Activated B cell treated with CpG ODN at 0.5 μM for 24 hours (primary cell): ENCODE data around the gene EEF1A2. TPM values are rescaled to one million over a fixed set of nuclear protein-coding genes. Genes with fewer than 3 reads are reported as not detected.
A peak's percentile ranks its signal among the peaks of the same experiment; 100 is the strongest.

Source experiments
- ATAC-seq: fragments of 200-7000 bp; cut with Tn5 transposase; one replicate; pipeline ENCODE4 v1.10.0; 2021; ENCODE audit warnings: low read depth, mild to moderate bottlenecking, moderate library complexity
- CTCF ChIA-PET: fragments of 350-600 bp; sonication (Branson Sonifier 250); formaldehyde crosslinking; loops from one replicate; lab custom pipeline; 2021; ENCODE audit warnings: antibody characterized with exemption; lab: Charles Lee
- POLR2A ChIA-PET: fragments of 350-600 bp; sonication (Branson Sonifier 250); formaldehyde crosslinking; loops from one replicate; lab custom pipeline; 2021; ENCODE audit warnings: antibody characterized with exemption; lab: Charles Lee
- DNase-seq: peaks from one replicate; pipeline ENCODE4 v3.0.0; 2022
- H3K27ac Mint-ChIP-seq: one replicate; pipeline ENCODE4 v1.8.0; 2020; ENCODE audit warnings: mixed read lengths
- H3K27me3 Mint-ChIP-seq: one replicate; pipeline ENCODE4 v1.8.0; 2021; ENCODE audit warnings: mixed read lengths
- H3K36me3 Mint-ChIP-seq: one replicate; pipeline ENCODE4 v1.8.0; 2021; ENCODE audit warnings: low read depth, mixed read lengths
- H3K4me1 Mint-ChIP-seq: one replicate; pipeline ENCODE4 v1.8.0; 2021; ENCODE audit warnings: mixed read lengths
- H3K4me3 Mint-ChIP-seq: one replicate; pipeline ENCODE4 v1.8.0; 2020; ENCODE audit warnings: mild to moderate bottlenecking, mixed read lengths
- H3K9me3 Mint-ChIP-seq: one replicate; pipeline ENCODE4 v1.8.0; 2020; ENCODE audit warnings: mixed read lengths
- intact Hi-C: fragments of 100-400 bp; cut with micrococcal nuclease; formaldehyde crosslinking; loops from one replicate; pipeline ENCODE4 v1.15.1; 2024
- total RNA-seq: library from RNA; stranded (reverse); gene quantifications from 2 replicates; pipeline ENCODE4 v1.2.3, GENCODE V29; 2022
- TF ChIP-seq, protein P1 (sequence below): fragments of 200-600 bp; IDR thresholded peaks from one replicate; pipeline ENCODE4 v1.8.0; 2022; ENCODE audit warnings: antibody characterized with exemption, mild to moderate bottlenecking

The EEF1A2 gene
- total RNA-seq, 1 donor from 2014 or later = 1.6 TPM

DNA sequence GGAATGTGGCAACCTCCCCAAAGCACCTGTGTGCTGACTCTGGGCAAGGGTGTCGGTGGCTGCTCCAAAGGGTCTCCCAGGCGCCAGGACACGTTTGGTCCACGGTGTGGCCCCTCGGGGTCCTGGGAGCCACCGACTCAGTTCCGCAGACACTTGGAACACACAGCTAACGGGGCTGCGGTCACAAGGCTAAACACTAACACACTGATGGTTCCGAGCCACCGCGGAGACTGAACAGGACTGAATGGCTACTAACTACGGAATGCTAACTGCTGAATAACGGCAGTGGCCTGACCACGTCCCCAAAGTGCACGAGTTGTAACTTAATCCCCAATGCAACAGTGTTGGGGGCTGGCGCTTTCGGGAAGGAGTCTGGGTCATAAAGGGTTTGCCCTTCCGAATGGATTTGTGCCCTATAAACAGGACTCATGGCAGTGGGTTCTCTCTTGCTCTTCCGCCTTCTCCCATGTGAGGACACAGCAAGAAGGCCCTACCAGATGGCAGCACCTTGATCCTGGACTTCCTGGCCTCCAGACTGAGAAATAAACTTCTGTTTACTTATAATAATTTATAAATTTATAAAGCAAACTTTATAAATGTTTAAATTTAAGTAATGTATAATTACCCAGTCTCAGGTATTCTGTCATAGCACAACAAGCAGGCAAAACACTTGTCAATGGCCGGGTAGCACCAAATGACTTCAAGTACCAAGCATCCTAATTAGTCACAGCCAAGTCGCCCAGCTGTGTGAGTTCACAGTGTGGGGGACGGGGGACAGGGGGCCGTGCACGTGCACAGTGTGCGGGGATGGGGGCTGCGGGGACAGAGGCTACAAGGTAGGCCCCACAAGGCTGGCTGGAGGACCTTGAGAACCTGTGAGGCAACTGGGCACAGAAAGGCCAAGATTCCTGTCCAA, 2.3 kb upstream of the EEF1A2 start:
- ChIA-PET POLR2A (no interaction called here), CTCF (interaction anchor here (1.1 kb wide), 1 partner anchor 19 kb away, joined by 3 read pairs; the partner anchor contains the start of gene PPDPF)
- ATAC-seq (no peak), DNase-seq (no peak)
- Mint-ChIP-seq H3K36me3 (no peaks in the 10 kb centered on the region), H3K4me3 (no peak overlapping the region), H3K27ac (no peak overlapping the region), H3K27me3 (peaks cover 16% of the 10 kb centered on the region), H3K9me3 (peaks cover 8% of the 10 kb centered on the region), H3K4me1 (peaks cover 3% of the 10 kb centered on the region)
- TF ChIP-seq, protein P1, sequence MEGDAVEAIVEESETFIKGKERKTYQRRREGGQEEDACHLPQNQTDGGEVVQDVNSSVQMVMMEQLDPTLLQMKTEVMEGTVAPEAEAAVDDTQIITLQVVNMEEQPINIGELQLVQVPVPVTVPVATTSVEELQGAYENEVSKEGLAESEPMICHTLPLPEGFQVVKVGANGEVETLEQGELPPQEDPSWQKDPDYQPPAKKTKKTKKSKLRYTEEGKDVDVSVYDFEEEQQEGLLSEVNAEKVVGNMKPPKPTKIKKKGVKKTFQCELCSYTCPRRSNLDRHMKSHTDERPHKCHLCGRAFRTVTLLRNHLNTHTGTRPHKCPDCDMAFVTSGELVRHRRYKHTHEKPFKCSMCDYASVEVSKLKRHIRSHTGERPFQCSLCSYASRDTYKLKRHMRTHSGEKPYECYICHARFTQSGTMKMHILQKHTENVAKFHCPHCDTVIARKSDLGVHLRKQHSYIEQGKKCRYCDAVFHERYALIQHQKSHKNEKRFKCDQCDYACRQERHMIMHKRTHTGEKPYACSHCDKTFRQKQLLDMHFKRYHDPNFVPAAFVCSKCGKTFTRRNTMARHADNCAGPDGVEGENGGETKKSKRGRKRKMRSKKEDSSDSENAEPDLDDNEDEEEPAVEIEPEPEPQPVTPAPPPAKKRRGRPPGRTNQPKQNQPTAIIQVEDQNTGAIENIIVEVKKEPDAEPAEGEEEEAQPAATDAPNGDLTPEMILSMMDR = no peak
- intact Hi-C loops = no loop called here

DNA sequence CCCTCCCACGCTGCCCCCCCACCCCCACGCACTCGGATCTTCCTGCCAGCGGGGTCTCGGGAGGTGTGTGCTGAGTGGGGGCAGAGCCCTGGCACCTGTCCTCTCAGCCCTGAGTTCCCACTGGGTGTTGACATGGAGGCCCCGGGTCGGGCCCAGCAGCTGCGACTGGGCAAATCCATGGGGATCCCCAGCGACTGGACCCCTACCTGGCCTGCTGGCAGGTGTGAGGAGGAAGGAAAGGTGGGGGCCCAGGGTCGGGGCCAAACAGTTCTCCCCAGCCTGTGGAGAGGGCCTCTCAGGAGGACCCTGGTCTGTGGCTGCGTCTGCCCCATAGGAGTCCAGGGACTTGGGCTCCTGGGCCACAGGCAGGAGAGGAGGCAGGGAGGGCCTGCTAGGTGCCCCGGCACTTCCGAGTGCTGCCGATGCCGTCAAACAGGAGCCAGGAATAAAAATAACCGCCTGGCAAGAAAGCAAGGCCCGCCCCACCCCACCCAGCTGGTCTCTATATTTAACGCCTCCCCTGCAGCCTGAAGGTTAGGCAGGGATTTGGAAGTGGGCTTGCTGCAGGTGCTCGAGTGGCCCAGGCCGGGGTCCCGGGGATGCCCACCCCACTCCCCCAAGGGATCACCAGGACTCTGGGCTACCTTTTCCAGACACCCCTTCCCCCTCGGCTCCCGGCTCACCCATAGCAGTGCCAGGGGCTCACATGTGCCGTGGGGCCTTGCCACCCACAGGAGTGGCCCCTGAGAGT, 1.4 kb upstream of the EEF1A2 start:
- no peak overlapping the region for H3K27ac Mint-ChIP-seq
- TF ChIP-seq, protein P1 = no peak
- peaks cover 8% of the 10 kb centered on the region for H3K9me3 Mint-ChIP-seq
- ATAC-seq (no peak), DNase-seq (no peak)
- ChIA-PET POLR2A (no interaction called here), CTCF (no interaction called here)
- H3K4me3 Mint-ChIP-seq = no peak overlapping the region
- intact Hi-C loops = no loop called here
- H3K36me3 Mint-ChIP-seq = no peaks in the 10 kb centered on the region
- peaks cover 4% of the 10 kb centered on the region for H3K4me1 Mint-ChIP-seq
- peaks cover 16% of the 10 kb centered on the region for H3K27me3 Mint-ChIP-seq

- peaks cover 4% of the 10 kb centered on the region for H3K4me1 Mint-ChIP-seq
- intact Hi-C loops = loop anchor here (5.0 kb wide), 1 partner anchor 623 kb away; no protein-coding TSS in a partner anchor
- H3K4me3 Mint-ChIP-seq = peak overlapping the region; percentile 50
- ATAC-seq (peak; percentile 13), DNase-seq (no peak)
- H3K9me3 Mint-ChIP-seq = peaks cover 3% of the 10 kb centered on the region
- ChIA-PET CTCF (no interaction called here), POLR2A (no interaction called here)
- no peaks in the 10 kb centered on the region for H3K36me3 Mint-ChIP-seq
- peaks cover 12% of the 10 kb centered on the region for H3K27me3 Mint-ChIP-seq
- TF ChIP-seq, protein P1 = no peak
- H3K27ac Mint-ChIP-seq = no peak overlapping the region
Observed at GRCh38 chr20:63499338-63499969, 571 bp upstream of the EEF1A2 start.

DNA sequence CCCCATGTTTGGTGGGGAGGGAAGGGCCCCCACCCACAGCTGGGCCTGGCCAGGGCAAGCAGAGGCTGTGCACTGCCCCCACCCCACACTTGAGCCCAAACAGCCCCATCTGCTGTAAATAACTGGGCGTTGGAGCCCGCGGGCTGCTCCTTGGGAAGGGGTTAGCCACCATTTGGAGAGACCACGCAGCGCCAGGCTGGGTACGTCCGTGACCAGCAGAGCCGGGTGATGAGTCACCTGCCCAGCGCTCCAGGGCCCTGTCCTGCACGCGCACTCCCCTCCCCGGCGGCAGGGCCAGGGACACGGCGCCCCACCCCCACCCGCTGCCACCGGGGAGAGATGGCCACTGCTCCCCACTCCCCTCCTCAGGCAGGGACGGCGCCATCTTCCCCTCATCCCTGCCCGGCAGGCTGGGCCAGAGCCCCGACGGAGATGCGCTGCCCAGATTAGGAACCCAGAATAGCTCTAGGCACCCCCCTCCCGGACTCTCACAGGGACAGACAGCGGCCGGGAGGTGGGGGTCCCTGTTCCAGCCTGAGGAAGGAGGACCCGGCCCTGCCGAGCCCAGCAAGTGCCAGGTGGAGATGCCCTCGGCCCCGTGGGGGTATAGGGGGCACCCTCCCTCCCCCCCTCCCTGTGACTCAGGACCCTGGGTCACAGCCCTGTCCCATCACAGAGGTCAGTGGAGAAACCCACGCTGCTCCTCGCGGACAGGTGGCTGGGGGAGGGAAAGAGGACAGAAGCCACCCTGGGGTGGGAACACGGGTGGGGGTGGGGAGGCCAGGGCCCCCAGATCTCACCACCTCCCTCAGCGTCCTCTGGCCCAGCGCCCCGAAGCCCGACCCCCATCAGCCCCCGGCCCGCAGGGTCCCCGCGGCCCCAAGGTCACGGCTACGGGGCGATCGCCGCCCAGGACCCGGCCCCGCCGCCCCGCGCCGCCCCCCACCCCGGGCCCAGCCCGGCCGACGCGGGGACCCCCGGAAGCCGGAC, 642 bp downstream of the EEF1A2 start:
- ATAC-seq = no peak
- CTCF ChIA-PET = interaction anchor here (2.3 kb wide), 1 partner anchor 475 kb away, joined by 12 read pairs; no protein-coding TSS in a partner anchor
- no peaks in the 10 kb centered on the region for H3K9me3 Mint-ChIP-seq
- peak overlapping the region; percentile 56 for H3K4me3 Mint-ChIP-seq
- no peaks in the 10 kb centered on the region for H3K36me3 Mint-ChIP-seq
- peaks cover 4% of the 10 kb centered on the region for H3K4me1 Mint-ChIP-seq
- POLR2A ChIA-PET = interaction anchor here (2.8 kb wide), 1 partner anchor 22 kb away, joined by 21 read pairs; the partner anchor contains the start of gene PPDPF
- intact Hi-C loops = loop anchor here (5.0 kb wide), 1 partner anchor 624 kb away; no protein-coding TSS in a partner anchor
- H3K27ac Mint-ChIP-seq = no peak overlapping the region
- H3K27me3 Mint-ChIP-seq = peaks cover 10% of the 10 kb centered on the region
- TF ChIP-seq, protein P1 = no peak
- DNase-seq = no peak
